ENCODE results near the gene IFIT3. TPM values are rescaled to one million over a fixed set of nuclear protein-coding genes. Genes with fewer than 3 reads are reported as not detected.

Gene IFIT3
- total RNA-seq, 1 donor from 2014 or later = 3.2 TPM

DNA sequence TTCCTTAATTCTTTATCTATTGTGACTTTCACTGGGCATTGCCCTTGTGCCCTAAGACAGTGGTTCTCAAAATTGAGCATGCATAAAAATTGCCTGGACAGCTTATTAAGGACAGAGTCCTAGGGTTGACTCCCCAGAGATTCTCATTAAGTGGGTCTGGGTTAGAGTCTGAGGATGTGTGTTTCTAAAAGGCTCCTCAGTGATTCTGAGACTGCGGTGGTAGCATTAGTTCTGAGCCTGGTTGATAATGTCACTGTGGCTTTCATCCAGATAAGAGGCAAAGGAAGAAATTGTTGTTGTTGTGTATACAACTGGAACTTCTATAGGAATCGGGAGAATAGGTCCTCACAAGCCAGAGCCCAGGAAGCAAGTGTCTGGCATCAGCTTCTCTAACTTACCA lies 24.6 kb upstream of the IFIT3 start:
- CTCF ChIA-PET = interaction anchor here (0.9 to 3.6 kb wide), 2 partner anchors 64 to 66 kb away, joined by 4 to 19 read pairs; no protein-coding TSS in a partner anchor
- no peak for DNase-seq
- Mint-ChIP-seq H3K4me3 (peak overlapping the region; percentile 91), H3K9me3 (peaks cover 4% of the 10 kb centered on the region), H3K27me3 (no peaks in the 10 kb centered on the region), H3K36me3 (ENCODE audit: low read depth) (peaks cover 45% of the 10 kb centered on the region), H3K27ac (peak overlapping the region; percentile 98), H3K4me1 (peaks cover 42% of the 10 kb centered on the region)
- intact Hi-C loops (cut with micrococcal nuclease) = loop anchor here (2.0 kb wide), 1 partner anchor 66 kb away; no protein-coding TSS in a partner anchor
- POLR2A ChIA-PET = interaction anchor here (1.8 to 2.7 kb wide), 3 partner anchors 24 to 111 kb away, joined by 7 to 17 read pairs (median 15); partner anchors contain the start of genes IFIT3, IFIT5 and LIPA
- TF ChIP-seq, protein P1, sequence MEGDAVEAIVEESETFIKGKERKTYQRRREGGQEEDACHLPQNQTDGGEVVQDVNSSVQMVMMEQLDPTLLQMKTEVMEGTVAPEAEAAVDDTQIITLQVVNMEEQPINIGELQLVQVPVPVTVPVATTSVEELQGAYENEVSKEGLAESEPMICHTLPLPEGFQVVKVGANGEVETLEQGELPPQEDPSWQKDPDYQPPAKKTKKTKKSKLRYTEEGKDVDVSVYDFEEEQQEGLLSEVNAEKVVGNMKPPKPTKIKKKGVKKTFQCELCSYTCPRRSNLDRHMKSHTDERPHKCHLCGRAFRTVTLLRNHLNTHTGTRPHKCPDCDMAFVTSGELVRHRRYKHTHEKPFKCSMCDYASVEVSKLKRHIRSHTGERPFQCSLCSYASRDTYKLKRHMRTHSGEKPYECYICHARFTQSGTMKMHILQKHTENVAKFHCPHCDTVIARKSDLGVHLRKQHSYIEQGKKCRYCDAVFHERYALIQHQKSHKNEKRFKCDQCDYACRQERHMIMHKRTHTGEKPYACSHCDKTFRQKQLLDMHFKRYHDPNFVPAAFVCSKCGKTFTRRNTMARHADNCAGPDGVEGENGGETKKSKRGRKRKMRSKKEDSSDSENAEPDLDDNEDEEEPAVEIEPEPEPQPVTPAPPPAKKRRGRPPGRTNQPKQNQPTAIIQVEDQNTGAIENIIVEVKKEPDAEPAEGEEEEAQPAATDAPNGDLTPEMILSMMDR (IDR thresholded peaks at IDR 0.05) = no peak
- ATAC-seq (ENCODE audit: low read depth) = no peak

DNA sequence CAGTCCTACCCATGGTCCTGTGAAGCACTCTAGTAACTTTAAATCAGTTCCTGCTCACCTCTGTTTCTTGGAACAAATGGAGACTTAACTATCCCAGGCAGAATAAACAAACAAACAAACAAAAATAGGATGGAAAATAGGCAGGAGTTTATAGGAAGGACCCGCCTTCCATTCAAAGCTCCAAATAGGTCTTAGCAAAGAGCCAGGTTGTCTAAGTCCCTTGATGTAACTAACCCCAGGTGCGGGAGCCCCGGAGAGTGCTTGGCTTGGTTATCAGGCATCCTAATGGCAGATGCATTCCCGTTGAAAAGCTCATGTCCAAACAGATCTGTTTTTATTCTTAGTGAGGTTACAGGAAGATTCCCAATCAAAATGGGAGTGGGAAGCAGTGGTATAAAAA lies 23.8 kb upstream of the IFIT3 start:
- Mint-ChIP-seq H3K4me3 (no peak overlapping the region), H3K4me1 (peaks cover 42% of the 10 kb centered on the region), H3K36me3 (ENCODE audit: low read depth) (peaks cover 52% of the 10 kb centered on the region), H3K9me3 (peaks cover 4% of the 10 kb centered on the region), H3K27ac (no peak overlapping the region), H3K27me3 (no peaks in the 10 kb centered on the region)
- intact Hi-C loops (cut with micrococcal nuclease) = no loop called here
- ATAC-seq (ENCODE audit: low read depth) (no peak), DNase-seq (no peak)
- ChIA-PET POLR2A (interaction anchor here (1.8 kb wide), 1 partner anchor 111 kb away, joined by 7 read pairs; the partner anchor contains the start of gene IFIT5), CTCF (interaction anchor here (3.6 kb wide), 1 partner anchor 65 kb away, joined by 19 read pairs; no protein-coding TSS in a partner anchor)
- TF ChIP-seq, protein P1 (IDR thresholded peaks at IDR 0.05) = no peak

DNA sequence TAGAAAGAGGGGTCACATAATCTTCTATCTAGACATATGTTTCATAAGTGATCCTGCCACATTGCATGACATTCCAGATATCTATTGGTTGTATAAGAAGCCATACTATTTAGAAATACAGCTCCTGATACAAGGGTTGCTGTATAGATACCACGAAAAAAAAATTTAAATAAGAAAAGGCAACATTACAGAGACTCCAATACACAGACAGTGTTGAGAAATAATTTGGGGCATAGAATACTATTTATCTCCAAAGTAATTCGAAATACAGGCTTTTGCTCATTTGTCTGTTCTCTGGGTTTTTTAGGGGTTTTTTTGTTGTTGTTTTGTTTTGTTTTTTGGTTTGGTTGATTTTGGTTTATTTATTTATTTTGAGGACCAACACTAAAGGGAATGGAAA lies 23.4 kb upstream of the IFIT3 start:
- ChIA-PET CTCF (no interaction called here), POLR2A (interaction anchor here (0.7 to 1.8 kb wide), 2 partner anchors 27 to 110 kb away, joined by 3 to 7 read pairs; partner anchors contain the start of gene IFIT5)
- H3K4me1 Mint-ChIP-seq = peaks cover 42% of the 10 kb centered on the region
- TF ChIP-seq, protein P1 (IDR thresholded peaks at IDR 0.05) = no peak
- no peak overlapping the region for H3K4me3 Mint-ChIP-seq
- H3K9me3 Mint-ChIP-seq = peaks cover under 1% of the 10 kb centered on the region
- DNase-seq (no peak), ATAC-seq (ENCODE audit: low read depth) (no peak)
- intact Hi-C loops (cut with micrococcal nuclease) = no loop called here
- no peak overlapping the region for H3K27ac Mint-ChIP-seq
- no peaks in the 10 kb centered on the region for H3K27me3 Mint-ChIP-seq
- peaks cover 55% of the 10 kb centered on the region for H3K36me3 Mint-ChIP-seq (ENCODE audit: low read depth)

DNA sequence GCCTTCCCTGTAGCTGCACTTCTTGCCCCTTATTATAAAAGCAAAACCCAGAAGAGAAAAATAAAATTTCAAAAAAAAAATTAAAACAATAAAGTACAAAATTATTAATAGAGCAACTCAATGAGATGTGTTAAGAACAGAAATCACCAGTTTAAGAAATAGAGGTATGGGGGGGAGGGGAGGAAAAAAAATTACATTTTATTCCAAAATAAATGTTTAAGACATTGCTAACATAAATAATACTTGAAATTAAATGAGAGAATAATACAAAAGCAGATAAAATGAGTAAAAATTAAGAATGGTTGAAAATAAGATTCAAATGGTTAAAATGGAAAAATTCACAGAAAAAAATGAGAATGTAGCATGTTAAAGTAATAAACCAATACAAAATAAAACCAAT lies 22.9 kb upstream of the IFIT3 start:
- DNase-seq = no peak
- intact Hi-C loops (cut with micrococcal nuclease) = no loop called here
- ATAC-seq (ENCODE audit: low read depth) = no peak
- Mint-ChIP-seq H3K4me1 (peaks cover 44% of the 10 kb centered on the region), H3K4me3 (no peak overlapping the region), H3K27ac (no peak overlapping the region), H3K27me3 (no peaks in the 10 kb centered on the region), H3K36me3 (ENCODE audit: low read depth) (peaks cover 58% of the 10 kb centered on the region), H3K9me3 (no peaks in the 10 kb centered on the region)
- TF ChIP-seq, protein P1 (IDR thresholded peaks at IDR 0.05) = no peak
- ChIA-PET CTCF (no interaction called here), POLR2A (interaction anchor here (0.7 kb wide), 1 partner anchor 27 kb away, joined by 3 read pairs; no protein-coding TSS in a partner anchor)

DNA sequence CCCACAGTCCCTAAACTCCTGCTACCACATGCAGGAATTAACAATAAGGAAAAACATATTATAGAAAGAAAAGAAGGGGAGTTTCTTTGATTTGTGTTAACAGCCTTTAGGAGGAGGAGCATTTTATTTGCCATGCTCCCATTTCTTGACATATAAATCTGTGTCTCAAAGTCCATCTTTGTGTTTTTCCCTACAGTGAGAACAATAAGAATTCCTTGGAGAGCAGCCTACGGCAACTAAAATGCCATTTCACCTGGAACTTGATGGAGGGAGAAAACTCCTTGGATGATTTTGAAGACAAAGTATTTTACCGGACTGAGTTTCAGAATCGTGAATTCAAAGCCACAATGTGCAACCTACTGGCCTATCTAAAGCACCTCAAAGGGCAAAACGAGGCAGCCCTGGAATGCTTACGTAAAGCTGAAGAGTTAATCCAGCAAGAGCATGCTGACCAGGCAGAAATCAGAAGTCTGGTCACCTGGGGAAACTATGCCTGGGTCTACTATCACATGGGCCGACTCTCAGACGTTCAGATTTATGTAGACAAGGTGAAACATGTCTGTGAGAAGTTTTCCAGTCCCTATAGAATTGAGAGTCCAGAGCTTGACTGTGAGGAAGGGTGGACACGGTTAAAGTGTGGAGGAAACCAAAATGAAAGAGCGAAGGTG lies 21.9 kb upstream of the IFIT3 start:
- POLR2A ChIA-PET = no interaction called here
- no peaks in the 10 kb centered on the region for H3K27me3 Mint-ChIP-seq
- peaks cover 43% of the 10 kb centered on the region for H3K4me1 Mint-ChIP-seq
- no peaks in the 10 kb centered on the region for H3K9me3 Mint-ChIP-seq
- no peak for ATAC-seq (ENCODE audit: low read depth)
- CTCF ChIA-PET = no interaction called here
- H3K4me3 Mint-ChIP-seq = no peak overlapping the region
- peaks cover 60% of the 10 kb centered on the region for H3K36me3 Mint-ChIP-seq (ENCODE audit: low read depth)
- DNase-seq = no peak
- H3K27ac Mint-ChIP-seq = no peak overlapping the region
- TF ChIP-seq, protein P1 (IDR thresholded peaks at IDR 0.05) = no peak
- intact Hi-C loops (cut with micrococcal nuclease) = no loop called here
